Right lobe of liver (tissue), 4 donors: ENCODE data around the gene FOXP1.

Source experiments
- CTCF ChIP-seq, 4 donors: fragments of 200-600 bp in 3 of 4; fragments of 450-650 bp in 1 of 4; IDR thresholded peaks; one replicate each; pipeline versions ENCODE4 v1.5.1 to v1.8.0; 2016 to 2022; ENCODE audit warnings: antibody characterized with exemption in 4 of 4, mild to moderate bottlenecking in 2 of 4
- POLR2A ChIP-seq: fragments of 450-650 bp; IDR thresholded peaks from one replicate; pipeline ENCODE4 v1.6.1; 2017; ENCODE audit warnings: antibody characterized with exemption, mild to moderate bottlenecking
- donor health status: DM: no; HTN: no; CAD: no.
- donor health status: DM: no; HTN: no; CAD: no.
- donor health status: DM: no; HTN: yes; CAD: no.

- no peak for TF ChIP-seq CTCF (IDR thresholded peaks at IDR 0.05)
- TF ChIP-seq POLR2A, result no peak
These were observed 67.7 kb downstream of the FOXP1 start for GRCh38 chr3:71515636-71516365.
